Muscle layer of colon (tissue), 2 donors: ENCODE measurements around the gene PNMA6F.

Source experiments
- H3K27ac ChIP-seq: one replicate; pipeline ENCODE4 v1.7.0; 2013; ENCODE audit warnings: low read depth, mild to moderate bottlenecking, low read length, moderate library complexity
- H3K27me3 ChIP-seq, 2 donors: one replicate each; pipeline ENCODE4 v1.7.0; 2013; ENCODE audit warnings: low read length in 2 of 2, mild to moderate bottlenecking in 2 of 2; ENCODE audit not compliant: insufficient read depth in 2 of 2, control insufficient read depth in 1 of 2
- H3K36me3 ChIP-seq: one replicate; pipeline ENCODE4 v1.7.0; 2013; ENCODE audit warnings: mild to moderate bottlenecking, low read length; ENCODE audit not compliant: insufficient read depth
- H3K4me1 ChIP-seq: one replicate; pipeline ENCODE4 v1.7.0; 2013; ENCODE audit warnings: mild to moderate bottlenecking, low read length; ENCODE audit not compliant: insufficient read depth
- H3K4me3 ChIP-seq, 2 donors: one replicate each; pipeline ENCODE4 v1.7.0; 2013; ENCODE audit warnings: low read length in 2 of 2, low read depth in 1 of 2, mild to moderate bottlenecking in 1 of 2, moderate library complexity in 1 of 2
- H3K9ac ChIP-seq: one replicate; pipeline ENCODE4 v1.7.0; 2013; ENCODE audit warnings: low read length
- H3K9me3 ChIP-seq: one replicate; pipeline ENCODE4 v1.7.0; 2013; ENCODE audit warnings: mild to moderate bottlenecking, low read length
- donor health status: abdominal sarcoma.
- donor health status: Adenocarcinoma of cecum.

PNMA6F gene

GRCh38 chrX:153321381-153322124, at the start of gene PNMA6F:
PNMA6F (minus strand) TSS chrX:153321767; CDS start chrX:153320674, 1,093 bp downstream.
- Histone ChIP-seq H3K9me3 (no peaks in the 10 kb centered on the region), H3K27me3 (no peaks in the 10 kb centered on the region), H3K27ac (no peak within 1 kb of the TSS), H3K9ac (no peak within 1 kb of the TSS), H3K36me3 (no peaks in the 10 kb centered on the region), H3K4me3 (no peak within 1 kb of the TSS), H3K4me1 (no peaks in the 10 kb centered on the region)

- Histone ChIP-seq H3K4me3 (no peak overlapping the region), H3K27ac (no peak overlapping the region), H3K9ac (no peak overlapping the region), H3K4me1 (no peaks in the 10 kb centered on the region), H3K36me3 (no peaks in the 10 kb centered on the region), H3K27me3 (peaks cover 2 to 4% of the 10 kb centered on the region in 2 donors), H3K9me3 (no peaks in the 10 kb centered on the region)
Measured at GRCh38 chrX:153371256-153371655, 49.7 kb upstream of the PNMA6F start.

GRCh38 chrX:153370293-153371055, 48.9 kb upstream of the PNMA6F start:
- Histone ChIP-seq H3K27ac (no peak overlapping the region), H3K4me1 (no peaks in the 10 kb centered on the region), H3K27me3 (peaks cover 0 to 4% of the 10 kb centered on the region in 2 donors)

GRCh38 chrX:153366878-153367538, 45.4 kb upstream of the PNMA6F start:
- no peaks in the 10 kb centered on the region for H3K9me3 ChIP-seq
- peaks cover 4 to 5% of the 10 kb centered on the region in 2 donors for H3K27me3 ChIP-seq
- no peak overlapping the region for H3K27ac ChIP-seq
- no peak overlapping the region for H3K9ac ChIP-seq
- no peaks in the 10 kb centered on the region for H3K36me3 ChIP-seq
- H3K4me3 ChIP-seq, result no peak overlapping the region
- H3K4me1 ChIP-seq, result no peaks in the 10 kb centered on the region

More at GRCh38 chrX:153370293-153371055, 48.9 kb upstream of the PNMA6F start:
- H3K4me3 ChIP-seq, result no peak overlapping the region
- H3K36me3 ChIP-seq, result no peaks in the 10 kb centered on the region
- no peaks in the 10 kb centered on the region for H3K9me3 ChIP-seq
- H3K9ac ChIP-seq, result no peak overlapping the region

GRCh38 chrX:153366119-153366518, 44.6 kb upstream of the PNMA6F start:
- H3K27ac ChIP-seq, result no peak overlapping the region
- no peaks in the 10 kb centered on the region for H3K9me3 ChIP-seq
- peaks cover 4 to 9% of the 10 kb centered on the region in 2 donors for H3K27me3 ChIP-seq
- no peak overlapping the region for H3K4me3 ChIP-seq
- H3K4me1 ChIP-seq, result no peaks in the 10 kb centered on the region
- H3K36me3 ChIP-seq, result no peaks in the 10 kb centered on the region
- H3K9ac ChIP-seq, result no peak overlapping the region

GRCh38 chrX:153365670-153366069, 44.1 kb upstream of the PNMA6F start:
- Histone ChIP-seq H3K9me3 (no peaks in the 10 kb centered on the region), H3K9ac (no peak overlapping the region), H3K36me3 (no peaks in the 10 kb centered on the region), H3K4me1 (no peaks in the 10 kb centered on the region), H3K27me3 (peaks cover 4 to 9% of the 10 kb centered on the region in 2 donors), H3K27ac (no peak overlapping the region), H3K4me3 (no peak overlapping the region)

GRCh38 chrX:153361781-153362397, 40.3 kb upstream of the PNMA6F start:
- Histone ChIP-seq H3K27me3 (peaks cover 0 to 9% of the 10 kb centered on the region in 2 donors), H3K4me1 (no peaks in the 10 kb centered on the region), H3K9me3 (no peaks in the 10 kb centered on the region), H3K4me3 (no peak overlapping the region), H3K36me3 (no peaks in the 10 kb centered on the region), H3K9ac (no peak overlapping the region), H3K27ac (no peak overlapping the region)

GRCh38 chrX:153357877-153358276, 36.3 kb upstream of the PNMA6F start:
- Histone ChIP-seq H3K9ac (no peak overlapping the region), H3K36me3 (no peaks in the 10 kb centered on the region), H3K4me1 (no peaks in the 10 kb centered on the region), H3K27me3 (peaks cover 0 to 9% of the 10 kb centered on the region in 2 donors), H3K9me3 (no peaks in the 10 kb centered on the region), H3K27ac (no peak overlapping the region), H3K4me3 (no peak overlapping the region)

GRCh38 chrX:153353416-153353815, 31.8 kb upstream of the PNMA6F start:
- no peak overlapping the region for H3K27ac ChIP-seq
- no peaks in the 10 kb centered on the region for H3K4me1 ChIP-seq
- no peak overlapping the region for H3K9ac ChIP-seq
- no peaks in the 10 kb centered on the region for H3K27me3 ChIP-seq
- H3K4me3 ChIP-seq, result no peak overlapping the region
- H3K9me3 ChIP-seq, result no peaks in the 10 kb centered on the region
- H3K36me3 ChIP-seq, result peaks cover 13% of the 10 kb centered on the region

GRCh38 chrX:153352858-153353257, 31.3 kb upstream of the PNMA6F start:
- Histone ChIP-seq H3K4me3 (no peak overlapping the region), H3K27ac (no peak overlapping the region), H3K9ac (no peak overlapping the region), H3K27me3 (no peaks in the 10 kb centered on the region), H3K4me1 (no peaks in the 10 kb centered on the region), H3K9me3 (no peaks in the 10 kb centered on the region), H3K36me3 (peaks cover 13% of the 10 kb centered on the region)

- H3K4me1 ChIP-seq, result no peaks in the 10 kb centered on the region
- H3K9me3 ChIP-seq, result no peaks in the 10 kb centered on the region
- H3K36me3 ChIP-seq, result peaks cover 13% of the 10 kb centered on the region
- H3K27me3 ChIP-seq, result no peaks in the 10 kb centered on the region
- H3K4me3 ChIP-seq, result no peak overlapping the region
- no peak overlapping the region for H3K27ac ChIP-seq
- H3K9ac ChIP-seq, result no peak overlapping the region
Measured at GRCh38 chrX:153351981-153352380, 30.4 kb upstream of the PNMA6F start.
